HEK293 (cell line): ENCODE measurements around the gene RCAN2.

Experiments used
- CTCF ChIP-seq: fragments of 450-650 bp; formaldehyde crosslinking; IDR thresholded peaks from 2 replicates; pipeline ENCODE4 v1.5.1; 2016; ENCODE audit warnings: missing biosample characterization, missing genetic modification characterization
- KLF9 ChIP-seq: fragments of 450-650 bp; formaldehyde crosslinking; IDR thresholded peaks from 2 replicates; pipeline ENCODE4 v1.5.1; 2016; ENCODE audit warnings: missing biosample characterization, missing genetic modification characterization, low read depth
- MZF1 ChIP-seq: fragments of 450-650 bp; formaldehyde crosslinking; IDR thresholded peaks from 2 replicates; pipeline ENCODE4 v1.5.1; 2017; ENCODE audit warnings: missing biosample characterization, missing genetic modification characterization, borderline replicate concordance
- PBX3 ChIP-seq: sonication (generic); formaldehyde crosslinking; IDR thresholded peaks from 2 replicates; pipeline ENCODE4 v1.8.1; 2022; ENCODE audit warnings: mild to moderate bottlenecking, moderate library complexity, missing genetic modification reagents
- REST ChIP-seq: fragments of 450-650 bp; formaldehyde crosslinking; IDR thresholded peaks from 2 replicates; pipeline ENCODE4 v1.5.1; 2016; ENCODE audit warnings: missing biosample characterization, missing genetic modification characterization
- YY1 ChIP-seq: fragments of 450-650 bp; formaldehyde crosslinking; IDR thresholded peaks from 2 replicates; pipeline ENCODE4 v1.5.1; 2018; ENCODE audit warnings: missing biosample characterization, missing genetic modification characterization
- ZBTB21 ChIP-seq: fragments of 450-650 bp; formaldehyde crosslinking; IDR thresholded peaks from 2 replicates; pipeline ENCODE4 v1.5.1; 2017; ENCODE audit warnings: missing biosample characterization, missing genetic modification characterization
- ZBTB26 ChIP-seq: fragments of 450-650 bp; formaldehyde crosslinking; optimal IDR thresholded peaks from 2 replicates; pipeline ENCODE3; 2016; ENCODE audit warnings: missing biosample characterization, mild to moderate bottlenecking, missing genetic modification characterization
- ZFP69B ChIP-seq: fragments of 450-650 bp; formaldehyde crosslinking; IDR thresholded peaks from 2 replicates; pipeline ENCODE4 v1.5.1; 2016; ENCODE audit warnings: missing biosample characterization, missing genetic modification characterization
- ZNF514 ChIP-seq: fragments of 450-650 bp; formaldehyde crosslinking; IDR thresholded peaks from 2 replicates; pipeline ENCODE4 v1.5.1; 2016; ENCODE audit warnings: missing biosample characterization, missing genetic modification characterization
- ZNF530 ChIP-seq: fragments of 450-650 bp; formaldehyde crosslinking; IDR thresholded peaks from 2 replicates; pipeline ENCODE4 v1.5.1; 2016; ENCODE audit warnings: low read depth, missing biosample characterization, missing genetic modification characterization
- ZNF639 ChIP-seq: fragments of 450-650 bp; formaldehyde crosslinking; IDR thresholded peaks from 2 replicates; pipeline ENCODE4 v1.5.1; 2016; ENCODE audit warnings: missing biosample characterization, missing genetic modification characterization
- ZNF701 ChIP-seq: fragments of 450-650 bp; formaldehyde crosslinking; IDR thresholded peaks from 2 replicates; pipeline ENCODE4 v1.5.1; 2016; ENCODE audit warnings: missing biosample characterization, missing genetic modification characterization
- ZSCAN4 ChIP-seq: fragments of 450-650 bp; formaldehyde crosslinking; IDR thresholded peaks from 2 replicates; pipeline ENCODE4 v1.5.1; 2017; ENCODE audit warnings: missing biosample characterization, missing genetic modification characterization

GRCh38 chr6:46501136-46502089, 10.2 kb upstream of the RCAN2 start:
- TF ChIP-seq YY1 (tag by site-specific recombination), result no peak
- no peak for TF ChIP-seq ZNF639 (tag by site-specific recombination)
- TF ChIP-seq KLF9 (tag by site-specific recombination), result no peak
- no peak for TF ChIP-seq ZBTB26 (tag by site-specific recombination)
- no peak for TF ChIP-seq REST (tag by site-specific recombination)
- TF ChIP-seq ZBTB21 (tag by site-specific recombination), result no peak
- no peak for TF ChIP-seq MZF1 (tag by site-specific recombination)
- no peak for TF ChIP-seq ZNF530 (tag by site-specific recombination)
- no peak for TF ChIP-seq CTCF
- TF ChIP-seq ZNF514 (tag by site-specific recombination), result no peak
- TF ChIP-seq ZSCAN4 (tag by site-specific recombination), result no peak
- no peak for TF ChIP-seq PBX3
- TF ChIP-seq ZNF701, result no peak
- TF ChIP-seq ZFP69B (tag by site-specific recombination), result no peak
